Tibial artery (tissue), 4 donors: ENCODE results near the gene TMPO.
"Not testable (repeated sequence)": the region's sequence is repeated elsewhere in the genome, so short reads cannot be mapped to it uniquely, and the experiment has no call there.

Experiments
- DNase-seq, 2 donors: peaks; one replicate each; pipeline ENCODE4 v3.0.0-alpha.2; 2019
- H3K27ac ChIP-seq, 2 donors: fragments of 200-600 bp; sonication (generic) in 1 of 2; 1 replicate in 1 of 2; 2 replicates in 1 of 2; pipeline ENCODE4 v1.5.1; 2018 to 2019; ENCODE audit warnings: mild to moderate bottlenecking in 1 of 2
- H3K27me3 ChIP-seq, 2 donors: fragments of 200-600 bp; sonication (generic) in 1 of 2; one replicate each; pipeline versions ENCODE4 v1.5.1 to v1.6.0; 2016 to 2019
- H3K36me3 ChIP-seq, 3 donors: fragments of 200-600 bp; sonication (generic) in 2 of 3; one replicate each; pipeline ENCODE4 v1.5.1; 2016 to 2019; ENCODE audit warnings: mild to moderate bottlenecking in 2 of 3
- H3K4me1 ChIP-seq, 4 donors: fragments of 200-600 bp; sonication (generic) in 2 of 4; 1 replicate in 3 of 4; 2 replicates in 1 of 4; pipeline ENCODE4 v1.5.1; 2016 to 2019
- H3K4me3 ChIP-seq, 2 donors: fragments of 200-600 bp; sonication (generic) in 1 of 2; 1 replicate in 1 of 2; 2 replicates in 1 of 2; pipeline ENCODE4 v1.5.1; 2018 to 2019; ENCODE audit warnings: mild to moderate bottlenecking in 2 of 2
- H3K9me3 ChIP-seq, 3 donors: fragments of 200-600 bp; sonication (generic) in 1 of 3; one replicate each; pipeline ENCODE4 v1.5.1; 2016 to 2019
- CTCF ChIP-seq, 2 experiments: fragments of 200-600 bp in 1 of 2; fragments of 450-650 bp in 1 of 2; IDR thresholded peaks; one replicate each; pipeline ENCODE4 v1.5.1; 2017 to 2019; ENCODE audit warnings: antibody characterized with exemption in 2 of 2, mild to moderate bottlenecking in 1 of 2, moderate library complexity in 1 of 2
- intact Hi-C: fragments of 100-400 bp; cut with DNase I; formaldehyde crosslinking; loops from one replicate; pipeline ENCODE4 v1.15.0; 2023; ENCODE audit warnings: low total_unique reads

Gene TMPO

GRCh38 chr12:98489176-98489575 lies 26.2 kb upstream of the TMPO start:
- no peak for TF ChIP-seq CTCF (IDR thresholded peaks at IDR 0.05)

GRCh38 chr12:98490501-98491453 lies 24.6 kb upstream of the TMPO start:
- TF ChIP-seq CTCF (IDR thresholded peaks at IDR 0.05) = peak; percentile 84 to 87
- intact Hi-C loops = no loop called here
- Histone ChIP-seq H3K9me3 (no peaks in the 10 kb centered on the region), H3K27me3 (no peaks in the 10 kb centered on the region), H3K36me3 (no peaks in the 10 kb centered on the region), H3K27ac (peak overlapping the region; percentile 56 to 67), H3K4me3 (no peak overlapping the region), H3K4me1 (peaks cover 0 to 4% (median 0%) of the 10 kb centered on the region in 4 donors)
- peak; percentile 87 to 90 for DNase-seq

More at GRCh38 chr12:98489176-98489575, 26.2 kb upstream of the TMPO start:
- H3K9me3 ChIP-seq = no peaks in the 10 kb centered on the region
- H3K36me3 ChIP-seq = no peaks in the 10 kb centered on the region
- no peak overlapping the region for H3K4me3 ChIP-seq
- intact Hi-C loops = no loop called here
- DNase-seq = no peak
- no peaks in the 10 kb centered on the region for H3K27me3 ChIP-seq
- H3K4me1 ChIP-seq = peaks cover 0 to 4% (median 0%) of the 10 kb centered on the region in 4 donors
- H3K27ac ChIP-seq = no peak overlapping the region

GRCh38 chr12:98492580-98493140 lies 22.7 kb upstream of the TMPO start:
- Histone ChIP-seq H3K4me1 (peaks cover 0 to 4% (median 0%) of the 10 kb centered on the region in 4 donors), H3K27me3 (no peaks in the 10 kb centered on the region), H3K36me3 (no peaks in the 10 kb centered on the region), H3K27ac (no peak overlapping the region), H3K4me3 (no peak overlapping the region), H3K9me3 (no peaks in the 10 kb centered on the region)
- intact Hi-C loops = no loop called here
- no peak for TF ChIP-seq CTCF (IDR thresholded peaks at IDR 0.05)
- no peak for DNase-seq

GRCh38 chr12:98501266-98501629 lies 14.1 kb upstream of the TMPO start:
- H3K4me1 ChIP-seq, DNase-seq, H3K27ac ChIP-seq, intact Hi-C loops, H3K4me3 ChIP-seq, H3K27me3 ChIP-seq, H3K9me3 ChIP-seq, H3K36me3 ChIP-seq: not testable (repeated sequence)

GRCh38 chr12:98503342-98503591 lies 12.1 kb upstream of the TMPO start:
- H3K4me1 ChIP-seq = peaks cover 0 to 4% (median 0%) of the 10 kb centered on the region in 4 donors
- no peaks in the 10 kb centered on the region for H3K36me3 ChIP-seq
- H3K4me3 ChIP-seq = peak overlapping the region; percentile 53 to 61
- DNase-seq = peak; percentile 92
- intact Hi-C loops = no loop called here
- H3K27me3 ChIP-seq = no peaks in the 10 kb centered on the region
- no peaks in the 10 kb centered on the region for H3K9me3 ChIP-seq
- TF ChIP-seq CTCF (IDR thresholded peaks at IDR 0.05) = no peak
- H3K27ac ChIP-seq = peak overlapping the region; percentile 84 to 95

- H3K9me3 ChIP-seq = no peaks in the 10 kb centered on the region
- peaks cover 0 to 4% (median 0%) of the 10 kb centered on the region in 4 donors for H3K4me1 ChIP-seq
- DNase-seq = peak; percentile 90 to 95
- peak overlapping the region; percentile 53 to 61 for H3K4me3 ChIP-seq
- H3K36me3 ChIP-seq = no peaks in the 10 kb centered on the region
- H3K27ac ChIP-seq = peak overlapping the region; percentile 84 to 95
- peak in 1 of 2 experiments; percentile 6 for TF ChIP-seq CTCF (IDR thresholded peaks at IDR 0.05)
- intact Hi-C loops = no loop called here
- no peaks in the 10 kb centered on the region for H3K27me3 ChIP-seq
These were observed 11.6 kb upstream of the TMPO start for GRCh38 chr12:98503592-98504367.
